B cell (primary cell): ENCODE results near the gene ARHGAP12. TPM values are rescaled to one million over a fixed set of nuclear protein-coding genes. Genes with fewer than 3 reads are reported as not detected.

Experiments used
- ATAC-seq: fragments of 200-7000 bp; cut with Tn5 transposase; one replicate; pipeline ENCODE4 v1.10.0; 2021; ENCODE audit warnings: low read depth, mild to moderate bottlenecking, moderate number of reproducible peaks, moderate library complexity
- CTCF ChIA-PET: fragments of 350-600 bp; sonication (Branson Sonifier 250); formaldehyde crosslinking; loops from one replicate; lab custom pipeline; 2021; ENCODE audit warnings: antibody characterized with exemption, inconsistent platforms; lab: Charles Lee
- POLR2A ChIA-PET: fragments of 350-600 bp; sonication (Branson Sonifier 250); formaldehyde crosslinking; loops from one replicate; lab custom pipeline; 2021; ENCODE audit warnings: antibody characterized with exemption; lab: Charles Lee
- DNase-seq: peaks from one replicate; pipeline ENCODE4 v3.0.0; 2013
- H2AFZ ChIP-seq: 2 replicates; pipeline ENCODE4 v1.6.1; 2012; ENCODE audit warnings: mild to moderate bottlenecking, low read depth, low read length; ENCODE audit not compliant: insufficient read depth, poor library complexity, severe bottlenecking
- H3K27ac ChIP-seq, 2 donors: 1 replicate in 1 of 2; 2 replicates in 1 of 2; pipeline ENCODE4 v1.5.1; 2012 to 2013; ENCODE audit warnings: low read length in 2 of 2, mild to moderate bottlenecking in 2 of 2, moderate library complexity in 1 of 2
- H3K27me3 ChIP-seq, 4 experiments: fragments of 200-600 bp in 1 of 4; sonication (generic) in 1 of 4; replicated peaks in 1 of 4; 1 replicate in 2 of 4; 2 replicates in 2 of 4; pipeline versions ENCODE4 v1.6.1 to v1.7.0; 2013 to 2016; ENCODE audit warnings: low read length in 3 of 4, mild to moderate bottlenecking in 2 of 4, mixed read lengths in 1 of 4, moderate library complexity in 1 of 4; ENCODE audit not compliant: insufficient read depth in 4 of 4, control insufficient read depth in 3 of 4; ENCODE audit errors: control extremely low read depth in 1 of 4
- H3K36me3 ChIP-seq, 2 experiments: replicated peaks in 1 of 2; 1 replicate in 1 of 2; 2 replicates in 1 of 2; pipeline versions ENCODE4 v1.6.1 to v1.7.1; 2013; ENCODE audit warnings: low read length in 1 of 2; ENCODE audit not compliant: insufficient read depth in 2 of 2, control insufficient read depth in 1 of 2; ENCODE audit errors: control extremely low read depth in 1 of 2, extremely low read depth in 1 of 2
- H3K4me1 ChIP-seq, 2 donors: fragments of 200-600 bp in 1 of 2; sonication (generic) in 1 of 2; 1 replicate in 1 of 2; 2 replicates in 1 of 2; pipeline versions ENCODE4 v1.5.1 to v1.6.1; 2013 to 2017; ENCODE audit warnings: low read length in 2 of 2; ENCODE audit not compliant: control insufficient read depth in 2 of 2, insufficient read depth in 2 of 2
- H3K4me2 ChIP-seq: replicated peaks from 2 replicates; pipeline ENCODE3; 2012; ENCODE audit warnings: mild to moderate bottlenecking, low read depth, low read length; ENCODE audit not compliant: poor library complexity, severe bottlenecking
- H3K4me3 ChIP-seq, 5 experiments: fragments of 200-600 bp in 1 of 5; sonication (generic) in 1 of 5; 1 replicate in 3 of 5; 2 replicates in 2 of 5; pipeline versions ENCODE4 v1.5.1 to v1.7.0; 2011 to 2016; ENCODE audit warnings: low read length in 4 of 5, mild to moderate bottlenecking in 4 of 5, low read depth in 2 of 5, control low read depth in 1 of 5, moderate library complexity in 1 of 5; ENCODE audit not compliant: insufficient read depth in 1 of 5; ENCODE audit errors: control extremely low read depth in 1 of 5, extremely low read depth in 1 of 5
- H3K79me2 ChIP-seq: fragments of 200-600 bp; sonication (generic); one replicate; pipeline ENCODE4 v1.6.0; 2016; ENCODE audit warnings: low read length; ENCODE audit not compliant: control insufficient read depth, insufficient read depth
- H3K9ac ChIP-seq: fragments of 200-600 bp; sonication (generic); 2 replicates; pipeline ENCODE4 v1.6.1; 2017; ENCODE audit warnings: mild to moderate bottlenecking, low read length, moderate library complexity
- H3K9me3 ChIP-seq, 3 donors: one replicate each; pipeline versions ENCODE4 v1.6.1 to v1.7.1; 2013; ENCODE audit warnings: low read length in 2 of 3; ENCODE audit not compliant: control insufficient read depth in 2 of 3, insufficient read depth in 1 of 3; ENCODE audit errors: control extremely low read depth in 1 of 3
- H4K20me1 ChIP-seq: 2 replicates; pipeline ENCODE4 v1.6.0; 2012; ENCODE audit warnings: mild to moderate bottlenecking, low read length; ENCODE audit not compliant: insufficient read depth, control insufficient read depth, poor library complexity, severe bottlenecking
- H3K27ac Mint-ChIP-seq: one replicate; pipeline ENCODE4 v1.8.0; 2021; ENCODE audit warnings: mixed read lengths
- H3K27me3 Mint-ChIP-seq: one replicate; pipeline ENCODE4 v1.8.0; 2021; ENCODE audit warnings: mixed read lengths
- H3K4me1 Mint-ChIP-seq: one replicate; pipeline ENCODE4 v1.8.0; 2021; ENCODE audit warnings: mixed read lengths
- H3K4me3 Mint-ChIP-seq: one replicate; pipeline ENCODE4 v1.8.0; 2021; ENCODE audit warnings: mixed read lengths
- H3K9me3 Mint-ChIP-seq: one replicate; pipeline ENCODE4 v1.8.0; 2022; ENCODE audit warnings: mixed read lengths; ENCODE audit not compliant: insufficient read depth
- CTCF ChIP-seq: fragments of 200-600 bp; IDR thresholded peaks from one replicate; pipeline ENCODE4 v1.8.0; 2022; ENCODE audit warnings: antibody characterized with exemption, mild to moderate bottlenecking
- EZH2 ChIP-seq: IDR thresholded peaks from 2 replicates; pipeline ENCODE4 v1.6.1; 2012; ENCODE audit warnings: borderline replicate concordance, low read depth, mild to moderate bottlenecking, moderate library complexity, low read length; ENCODE audit not compliant: insufficient read depth, poor library complexity, severe bottlenecking
- WGBS: methylation state at CpG from one replicate; pipeline ENCODE4 v1.1.5; 2013; ENCODE audit warnings: missing lambda C conversion rate; ENCODE audit not compliant: insufficient coverage; 5-methylcytosine and 5-hydroxymethylcytosine counted together
- intact Hi-C: fragments of 100-400 bp; cut with micrococcal nuclease; formaldehyde crosslinking; loops from one replicate; pipeline ENCODE4 v1.10.0; 2022
- polyA plus RNA-seq: library from polyadenylated mRNA; depleted of rRNA; stranded (reverse); fragments of >200 nt; gene quantifications from 2 replicates; pipeline ENCODE4 v1.2.3, GENCODE V29; 2012
- total RNA-seq, 2 donors: library from RNA; stranded (reverse); fragments of 120-200 nt in 1 of 2; gene quantifications; 1 replicate in 1 of 2; 2 replicates in 1 of 2; pipeline versions ENCODE4 v1.2.3 to v1.2.4, GENCODE V29; 2013 to 2022

The ARHGAP12 gene
- total and polyA plus RNA-seq, 2 donors (not counting 1 experiment from before 2014, with no cell fraction given) = 12.3 to 45.3 TPM

- TF ChIP-seq EZH2 (no peak), CTCF (no peak)
- ChIA-PET CTCF (no interaction called here), POLR2A (no interaction called here)
- no peak overlapping the region for H3K9ac ChIP-seq
- peaks cover 0 to 25% of the 10 kb centered on the region in 2 experiments for H3K36me3 ChIP-seq
- no peak overlapping the region for H3K4me3 ChIP-seq
- ATAC-seq (no peak), DNase-seq (no peak)
- H3K27me3 ChIP-seq = no peaks in the 10 kb centered on the region
- H3K4me2 ChIP-seq = no peak overlapping the region
- 94% methylated on average over 2 of the region's 3 CpGs for WGBS
- no peak overlapping the region for H2AFZ ChIP-seq
- no peaks in the 10 kb centered on the region for H3K79me2 ChIP-seq
- H3K4me1 ChIP-seq = no peaks in the 10 kb centered on the region
- intact Hi-C loops = no loop called here
- no peaks in the 10 kb centered on the region for H3K9me3 ChIP-seq
- Mint-ChIP-seq H3K27ac (no peak overlapping the region), H3K27me3 (no peaks in the 10 kb centered on the region), H3K4me1 (no peaks in the 10 kb centered on the region), H3K9me3 (no peaks in the 10 kb centered on the region), H3K4me3 (no peak overlapping the region)
- no peaks in the 10 kb centered on the region for H4K20me1 ChIP-seq
- H3K27ac ChIP-seq = no peak overlapping the region
Measured at GRCh38 chr10:31819391-31819820, 109.2 kb downstream of the ARHGAP12 start.

GRCh38 chr10:31816318-31816717, 112.3 kb downstream of the ARHGAP12 start:
- Histone ChIP-seq H3K4me1 (no peaks in the 10 kb centered on the region), H3K27me3 (no peaks in the 10 kb centered on the region), H3K4me2 (no peak overlapping the region), H3K9ac (no peak overlapping the region), H3K79me2 (no peaks in the 10 kb centered on the region), H2AFZ (no peak overlapping the region), H3K27ac (no peak overlapping the region), H4K20me1 (no peaks in the 10 kb centered on the region), H3K9me3 (no peaks in the 10 kb centered on the region), H3K36me3 (peaks cover 2 to 17% of the 10 kb centered on the region in 2 experiments), H3K4me3 (no peak overlapping the region)
- ChIA-PET POLR2A (no interaction called here), CTCF (interaction anchor here (1.1 kb wide), 1 partner anchor 8 kb away, joined by 6 read pairs; no protein-coding TSS in a partner anchor)
- DNase-seq (no peak), ATAC-seq (no peak)
- Mint-ChIP-seq H3K27me3 (no peaks in the 10 kb centered on the region), H3K27ac (no peak overlapping the region), H3K4me3 (no peak overlapping the region), H3K4me1 (no peaks in the 10 kb centered on the region), H3K9me3 (no peaks in the 10 kb centered on the region)
- 100% methylated on average over 2 of the region's 2 CpGs for WGBS
- intact Hi-C loops = no loop called here
- TF ChIP-seq CTCF = no peak
